AG10803 (cell line): Measurements from ENCODE around the gene NAPSA.
A peak's percentile ranks its signal among the peaks of the same experiment; 100 is the strongest.

Experiments used
- DNase-seq: peaks from one replicate; pipeline ENCODE4 v3.0.0; 2010; ENCODE audit warnings: low read depth
- H3K4me3 ChIP-seq: 2 replicates; pipeline ENCODE4 v1.5.1; 2011; ENCODE audit warnings: mild to moderate bottlenecking, low read length, control low read depth
- CTCF ChIP-seq: conservative IDR thresholded peaks from 2 replicates; pipeline ENCODE4 v1.5.1; 2011; ENCODE audit warnings: mild to moderate bottlenecking, low read length, control low read depth, inconsistent platforms

Gene NAPSA

GRCh38 chr19:50378863-50379236 is 13.4 kb upstream of the NAPSA start:
- no peak overlapping the region for H3K4me3 ChIP-seq
- DNase-seq, result no peak
- no peak for TF ChIP-seq CTCF

GRCh38 chr19:50378169-50378862 is 12.9 kb upstream of the NAPSA start:
- H3K4me3 ChIP-seq, result no peak overlapping the region
- DNase-seq, result no peak
- TF ChIP-seq CTCF, result no peak

GRCh38 chr19:50377517-50377916 is 12.1 kb upstream of the NAPSA start:
- no peak for DNase-seq
- no peak for TF ChIP-seq CTCF
- no peak overlapping the region for H3K4me3 ChIP-seq

GRCh38 chr19:50377051-50377461 is 11.6 kb upstream of the NAPSA start:
- H3K4me3 ChIP-seq, result peak overlapping the region; percentile 44
- no peak for DNase-seq

GRCh38 chr19:50376166-50377050 is 11.0 kb upstream of the NAPSA start, which contains the start of gene NR1H2:
NR1H2 (plus strand) TSS chr19:50376457; CDS start chr19:50377606, 1,149 bp downstream.
- peak; percentile 99 for DNase-seq
- no peak for TF ChIP-seq CTCF
- peak within 1 kb of the TSS; percentile 97 for H3K4me3 ChIP-seq

More at GRCh38 chr19:50377051-50377461, 11.6 kb upstream of the NAPSA start:
- no peak for TF ChIP-seq CTCF

GRCh38 chr19:50371914-50372475 is 6.6 kb upstream of the NAPSA start:
- no peak overlapping the region for H3K4me3 ChIP-seq
- TF ChIP-seq CTCF, result no peak
- DNase-seq, result no peak
